NCI-H2081 (cell line): Measurements from ENCODE around the gene TMEM117.
"Not testable (repeated sequence)": the region's sequence is repeated elsewhere in the genome, so short reads cannot be mapped to it uniquely, and the experiment has no call there.

ENCODE experiments used
- DNase-seq, 2 experiments: peaks; one replicate each; lab custom pipeline; 2025; lab: John Stamatoyannopoulos, UW

Gene TMEM117

DNA sequence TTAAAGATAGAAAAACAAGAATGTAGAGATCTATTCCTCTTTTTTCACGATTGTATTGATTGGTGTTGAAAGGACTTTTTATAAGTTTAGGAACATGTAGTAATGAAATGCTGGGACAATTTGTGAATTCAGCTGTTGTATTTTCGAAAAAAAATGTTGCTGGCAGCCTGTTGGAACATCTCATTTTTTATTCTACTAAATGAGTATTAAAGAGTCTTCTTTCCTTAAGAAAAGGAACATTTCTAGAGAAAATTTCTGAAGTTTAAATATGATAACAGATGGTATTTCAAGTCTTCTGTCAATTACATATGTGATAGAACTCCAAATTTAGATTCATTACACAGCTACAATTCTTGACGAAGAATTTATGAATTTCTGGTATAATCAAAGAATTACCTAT, 189.6 kb downstream of the TMEM117 start:
- no peak for DNase-seq

DNA sequence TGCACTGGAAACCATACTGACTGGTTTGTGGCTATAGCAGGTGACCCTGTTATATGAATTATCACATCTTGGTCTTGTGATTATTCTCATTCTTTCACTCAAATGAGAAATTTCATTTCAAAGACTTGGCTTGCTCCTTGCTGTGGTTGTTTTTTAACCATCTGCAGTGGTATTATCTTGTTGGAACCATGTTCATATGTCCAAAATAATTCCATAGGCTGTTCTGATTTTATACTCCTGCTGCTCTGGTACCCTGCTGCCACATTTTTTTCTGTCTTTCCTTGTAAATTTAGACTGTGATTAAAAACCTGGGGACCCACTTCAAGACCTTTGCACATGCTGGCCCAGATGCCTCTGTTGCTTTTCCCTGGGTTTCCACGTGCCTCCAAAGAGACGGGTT, 190.2 kb downstream of the TMEM117 start:
- no peak for DNase-seq

- not testable (repeated sequence) for DNase-seq
Observed at GRCh38 chr12:44026926-44027325, 191.0 kb downstream of the TMEM117 start.

- no peak for DNase-seq
Observed at GRCh38 chr12:44029194-44029593, 193.3 kb downstream of the TMEM117 start.

DNA sequence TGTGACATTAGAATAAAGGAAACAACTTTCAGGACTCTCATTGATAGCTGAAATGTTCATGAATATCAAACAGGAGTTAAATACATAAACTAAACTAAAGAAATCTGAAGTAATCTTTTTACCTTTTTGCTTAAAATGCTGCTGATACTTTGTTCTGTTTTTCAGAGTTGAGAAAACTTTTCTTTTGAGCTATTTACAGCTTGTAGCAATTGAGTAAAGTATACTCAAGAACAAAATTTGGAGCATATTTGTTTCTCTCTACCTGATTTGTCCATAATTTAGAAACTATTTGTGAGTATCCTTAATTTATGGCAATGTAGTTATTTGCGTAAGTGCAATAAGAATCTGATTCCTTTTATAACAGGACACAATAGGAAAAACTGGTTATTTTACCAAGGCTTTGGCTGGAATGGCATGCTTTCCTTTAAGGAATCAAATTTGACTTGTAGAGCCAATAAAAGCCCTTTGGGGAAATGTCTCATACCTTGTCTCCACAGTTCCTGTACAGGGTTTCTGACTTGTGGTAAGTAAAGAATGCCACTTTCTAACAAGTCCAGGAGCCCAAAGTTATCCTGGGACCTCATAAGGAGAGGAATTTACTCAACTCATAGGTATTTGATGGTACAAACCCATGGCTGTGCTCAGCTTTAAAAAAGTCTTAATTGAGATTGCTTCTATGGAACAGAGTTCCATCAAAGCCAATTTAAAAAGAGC, 195.7 kb downstream of the TMEM117 start:
- no peak for DNase-seq

DNA sequence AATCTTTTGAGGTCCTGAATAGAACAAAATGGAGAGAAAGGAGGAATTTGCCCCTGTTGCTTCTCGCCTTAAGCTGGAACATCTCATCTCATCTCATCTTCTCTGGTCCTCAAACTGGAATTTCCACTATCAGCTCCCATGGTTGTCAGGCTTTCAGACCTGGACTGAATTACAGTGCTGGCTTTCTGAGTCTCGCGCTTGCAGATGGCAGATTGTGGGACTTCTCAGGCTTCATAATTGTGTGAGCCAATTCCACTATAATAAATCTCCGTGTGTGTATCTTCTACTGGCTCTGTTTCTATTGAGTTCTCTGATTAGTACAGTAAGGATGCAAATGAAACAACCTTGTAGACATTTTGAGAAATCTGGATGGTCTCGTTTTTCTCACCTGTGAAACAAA, 199.0 kb downstream of the TMEM117 start:
- DNase-seq: no peak

DNA sequence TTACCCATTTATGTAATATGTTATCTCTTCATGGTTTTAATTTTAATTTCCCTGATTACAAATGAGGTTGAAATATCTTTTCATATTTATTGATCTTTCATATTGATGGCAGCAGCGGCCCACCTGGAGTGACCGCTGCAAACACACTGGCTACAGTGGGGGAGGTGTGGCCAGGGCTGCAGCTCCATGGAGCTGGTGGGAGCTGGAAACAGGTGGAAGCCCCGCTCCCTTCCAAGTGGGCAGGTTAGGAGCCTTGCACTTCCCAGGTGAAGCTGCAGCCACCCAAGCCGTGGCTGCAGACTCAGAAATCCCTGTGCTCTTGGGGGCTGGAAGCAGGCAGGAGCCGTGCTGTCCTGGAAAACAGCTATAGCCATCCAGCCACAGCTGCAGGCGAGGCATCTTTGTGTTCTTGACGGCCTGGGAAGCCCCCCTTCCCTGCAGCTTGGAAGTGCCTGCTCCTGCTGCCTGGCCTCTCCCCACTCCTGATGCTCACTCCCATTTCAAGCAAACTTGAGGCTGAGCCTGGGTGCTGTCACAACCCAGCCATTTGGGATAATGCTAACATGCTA, 201.1 kb downstream of the TMEM117 start:
- no peak for DNase-seq

- DNase-seq: no peak
Observed at GRCh38 chr12:44038411-44038810, 202.5 kb downstream of the TMEM117 start.

DNA sequence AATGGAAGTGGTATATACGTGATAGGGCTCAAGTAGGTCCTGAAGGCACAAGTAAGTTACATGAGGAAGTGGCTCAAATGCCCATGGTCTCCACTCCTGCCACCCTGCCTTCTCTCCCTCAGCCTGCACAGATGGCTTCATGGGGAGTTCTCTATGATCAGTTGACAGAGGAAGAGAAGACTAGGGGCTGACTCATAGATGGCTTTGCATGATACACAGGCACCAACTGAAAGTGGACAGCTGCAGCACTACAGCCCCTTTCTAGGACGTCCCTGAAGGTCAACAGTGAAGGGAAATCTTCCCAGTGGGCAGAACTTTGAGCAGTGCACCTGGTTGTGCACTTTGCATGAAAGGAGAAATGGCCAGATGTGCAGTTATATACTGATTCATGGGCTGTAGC, 208.6 kb downstream of the TMEM117 start:
- DNase-seq: not testable (repeated sequence)

DNA sequence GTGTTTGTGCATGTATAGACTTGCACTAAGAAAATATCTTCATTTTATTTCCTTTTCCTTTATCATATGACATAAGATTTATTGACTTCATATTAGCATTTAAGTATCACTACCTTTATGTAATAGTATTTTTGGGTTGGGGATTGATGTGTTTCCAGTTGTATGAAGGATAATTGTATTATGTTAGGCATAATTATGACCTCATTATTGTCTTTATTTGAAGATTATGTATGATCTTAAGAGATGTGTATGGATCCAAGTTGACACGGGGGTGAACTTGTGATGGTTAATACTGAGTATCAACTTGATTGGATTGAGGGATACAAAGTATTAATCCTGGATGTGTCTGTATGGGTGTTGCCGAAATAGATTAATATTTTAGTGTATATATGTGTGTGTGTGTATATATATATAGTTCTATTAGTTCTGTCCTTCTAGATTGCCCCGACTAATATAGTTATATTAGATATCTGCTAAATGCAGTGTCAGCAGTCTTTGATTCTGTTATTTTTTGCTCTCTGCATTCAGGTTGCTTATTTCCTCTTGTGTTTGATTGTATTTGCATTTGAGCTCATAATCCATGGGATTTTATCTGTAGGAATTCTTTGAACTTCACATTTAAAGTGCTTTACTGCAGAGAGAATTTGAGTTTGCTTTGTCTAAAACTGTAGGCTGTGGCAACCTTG, 211.0 kb downstream of the TMEM117 start:
- no peak for DNase-seq

DNA sequence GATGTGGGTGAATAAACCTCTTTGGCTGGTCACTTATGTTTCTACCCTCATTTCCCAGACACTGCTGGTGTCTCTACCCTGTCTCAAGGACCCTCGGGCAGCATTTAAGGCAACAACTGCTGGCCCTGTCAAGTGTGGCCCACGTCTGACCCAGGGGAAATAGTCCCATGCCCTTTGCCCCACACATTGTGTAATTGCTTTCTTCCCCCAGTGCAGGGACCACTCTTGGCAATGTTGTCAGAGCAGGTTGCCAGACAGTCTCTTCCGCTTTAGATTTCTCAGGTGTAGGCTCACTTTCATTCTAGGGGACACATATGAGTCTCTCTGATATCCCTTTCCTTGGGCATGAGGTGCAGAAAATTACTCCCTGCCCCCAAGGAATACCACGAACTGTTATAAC, 216.7 kb downstream of the TMEM117 start:
- DNase-seq: no peak

DNA sequence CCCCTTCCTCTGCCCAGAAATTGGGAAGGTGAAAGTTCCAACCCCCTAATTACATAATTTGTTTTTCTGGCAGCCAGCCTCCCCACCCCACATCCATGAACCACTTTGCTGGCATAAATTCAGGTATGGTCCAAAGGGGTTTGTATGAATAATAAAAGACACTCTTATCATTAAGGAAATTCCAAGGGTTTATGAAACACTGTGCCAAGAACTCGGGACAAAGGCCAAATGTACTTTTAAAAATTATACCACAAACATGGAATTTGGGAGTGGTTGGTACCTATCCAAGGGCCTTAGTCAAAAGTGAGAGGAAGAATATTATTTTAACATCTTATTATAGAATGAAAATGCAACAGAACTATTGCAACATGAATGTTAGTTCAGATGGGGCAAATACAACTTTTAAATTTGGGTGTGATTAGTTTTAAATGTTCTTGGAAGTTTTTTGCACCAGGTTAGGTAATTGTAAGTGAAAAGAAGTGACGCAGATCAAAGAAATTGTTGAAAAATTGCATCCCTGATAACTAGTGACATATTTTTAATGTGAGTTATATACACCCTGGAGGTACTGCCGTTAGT, 217.8 kb downstream of the TMEM117 start:
- no peak for DNase-seq

GRCh38 chr12:44054281-44054680, 218.4 kb downstream of the TMEM117 start:
- no peak for DNase-seq

DNA sequence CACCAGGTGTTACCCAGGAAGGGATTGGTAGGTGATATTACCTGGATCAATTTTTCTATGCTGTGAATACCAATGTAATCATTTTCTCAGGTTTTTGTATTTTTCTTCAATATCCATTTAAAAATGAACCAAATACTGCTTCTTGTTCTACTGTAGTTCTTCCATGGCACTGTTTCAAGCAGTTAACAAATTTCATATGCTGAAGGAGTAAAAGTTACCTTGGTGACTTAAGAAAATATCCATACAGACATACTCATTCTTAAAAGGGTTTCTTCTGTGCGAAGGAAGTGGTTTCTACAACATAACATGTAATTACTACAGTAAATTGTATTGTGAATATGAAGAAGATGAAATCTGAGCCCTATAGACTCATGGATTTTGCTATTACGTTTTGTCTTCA, 222.5 kb downstream of the TMEM117 start:
- no peak for DNase-seq

GRCh38 chr12:44059476-44059875, 223.6 kb downstream of the TMEM117 start:
- no peak for DNase-seq

- DNase-seq: no peak
Observed at GRCh38 chr12:44063671-44064070, 227.8 kb downstream of the TMEM117 start.

DNA sequence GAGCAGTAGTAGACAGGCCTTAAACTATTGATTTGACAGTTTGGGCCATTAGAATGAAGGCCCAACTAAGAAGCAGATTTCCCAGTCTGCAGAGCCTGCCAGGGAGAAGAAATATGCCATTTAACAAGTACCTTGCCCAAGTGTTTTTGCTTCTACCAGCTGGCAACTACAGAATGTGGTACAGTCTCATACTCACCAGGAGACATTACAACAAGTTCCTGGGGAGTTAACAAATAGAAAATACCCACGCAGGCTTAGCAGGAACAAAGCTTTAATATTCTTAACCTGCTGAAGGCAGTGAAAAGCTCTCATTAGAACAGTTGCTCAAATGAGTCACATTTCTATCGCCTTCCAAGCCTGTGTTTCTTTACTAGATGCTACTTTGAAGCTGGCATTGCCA, 241.0 kb downstream of the TMEM117 start:
- DNase-seq: peak in 1 of 2 experiments; percentile 19

DNA sequence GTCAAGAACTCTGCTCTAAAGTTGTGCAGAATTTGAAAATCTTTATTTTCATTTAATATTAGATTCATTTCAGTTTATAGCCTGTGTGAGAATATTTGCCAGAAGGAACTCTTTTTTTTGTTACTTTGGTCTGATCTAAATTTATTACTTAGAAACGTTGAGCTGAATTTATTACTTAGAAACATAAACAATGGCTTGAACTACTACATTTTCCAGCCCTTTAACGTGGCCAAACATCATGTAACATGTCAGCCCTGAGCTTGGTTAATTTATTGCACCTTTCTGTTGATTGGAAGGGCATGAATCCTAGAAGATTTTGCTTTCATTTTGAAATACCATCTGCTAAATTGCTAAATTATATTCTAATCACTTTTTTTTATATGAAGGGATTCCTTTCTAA, 241.4 kb downstream of the TMEM117 start:
- no peak for DNase-seq

- DNase-seq: no peak
Observed at GRCh38 chr12:44078273-44078672, 242.4 kb downstream of the TMEM117 start.

DNA sequence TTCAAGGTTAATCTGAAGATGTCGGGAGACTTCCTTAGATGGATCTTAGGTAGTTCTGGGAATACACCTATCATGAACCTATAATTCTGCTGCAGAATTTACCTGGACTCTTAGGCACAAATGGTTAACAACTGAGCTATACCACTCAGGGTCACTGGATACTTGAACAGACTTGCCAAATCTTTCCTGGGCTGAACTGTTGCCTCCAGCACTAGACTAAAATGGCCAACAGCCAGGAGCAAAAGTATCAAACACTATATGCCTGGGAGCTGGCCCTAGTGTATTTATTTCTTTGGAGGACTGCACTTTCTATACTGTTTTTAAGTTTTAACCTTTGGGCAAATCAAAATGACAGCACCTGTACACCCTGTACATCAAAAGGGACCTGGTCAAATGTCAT, 252.8 kb downstream of the TMEM117 start:
- DNase-seq: no peak

DNA sequence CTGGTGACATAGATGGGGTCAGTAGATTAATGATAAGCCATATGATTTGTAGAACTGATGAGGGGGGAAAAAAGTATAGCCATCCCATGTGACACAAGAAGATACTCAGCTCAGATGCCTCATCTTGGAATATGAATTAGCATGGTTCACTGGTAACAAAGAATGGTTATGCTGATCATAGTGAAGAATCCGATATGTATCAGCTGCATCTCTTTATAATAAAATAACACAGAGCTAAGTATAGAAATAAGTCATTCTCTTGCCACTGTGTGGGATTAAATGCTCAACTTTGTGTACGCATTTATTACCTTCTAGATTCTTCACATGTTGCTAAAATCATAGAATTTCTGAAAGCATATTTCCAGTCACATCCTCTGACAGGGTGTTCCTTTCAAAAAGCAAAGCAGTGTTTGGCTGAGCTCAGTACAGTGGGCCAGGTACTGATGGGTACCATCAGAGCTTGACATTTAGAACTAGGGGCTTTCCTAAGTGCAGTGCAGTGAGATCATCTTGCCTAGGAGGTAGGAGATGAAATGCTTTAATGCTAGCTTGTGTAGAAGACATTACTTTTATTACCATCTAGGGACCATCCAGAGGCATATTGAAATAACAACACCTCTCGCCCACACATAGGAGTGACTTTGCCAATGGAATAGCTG, 256.2 kb downstream of the TMEM117 start:
- no peak for DNase-seq

DNA sequence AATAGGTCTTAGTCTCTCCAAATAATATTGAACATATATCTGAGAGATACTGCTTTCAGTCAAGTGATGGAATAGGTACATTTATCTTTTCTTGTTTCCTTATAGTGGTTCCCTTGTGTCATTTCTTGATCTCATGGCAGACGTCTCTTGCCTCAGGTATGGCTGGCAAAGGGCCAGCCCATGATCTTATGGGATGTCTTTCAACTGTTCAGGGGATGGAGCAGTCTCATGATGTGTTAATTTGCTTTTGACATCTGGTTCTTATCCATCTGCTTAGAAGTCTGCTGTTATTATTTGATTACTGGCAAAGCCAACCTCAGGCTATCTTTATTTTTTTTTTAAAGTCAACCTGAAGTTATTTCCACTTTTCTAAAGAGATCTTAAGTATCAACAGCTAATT, 262.9 kb downstream of the TMEM117 start:
- DNase-seq: no peak

DNA sequence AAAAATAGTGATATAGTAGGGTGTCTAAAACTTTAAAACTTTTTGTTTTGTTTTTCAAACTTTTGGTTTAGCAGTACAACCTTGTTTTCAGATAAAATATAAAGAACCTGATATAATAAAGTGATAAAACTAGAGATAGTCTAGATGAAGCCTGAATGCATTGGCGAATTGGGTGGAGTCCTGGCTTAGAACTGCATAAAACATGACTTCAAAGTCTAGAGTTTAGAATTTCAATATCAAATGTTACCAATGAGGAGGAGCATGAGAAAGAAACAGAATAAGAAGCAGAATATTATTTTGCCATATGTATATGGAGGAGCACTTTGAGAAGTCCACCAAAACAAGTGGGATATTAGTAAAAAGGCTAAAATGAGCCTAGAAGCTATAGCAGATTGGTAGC, 263.6 kb downstream of the TMEM117 start:
- DNase-seq: no peak
